ENCODE data around the gene STK39.

DNA sequence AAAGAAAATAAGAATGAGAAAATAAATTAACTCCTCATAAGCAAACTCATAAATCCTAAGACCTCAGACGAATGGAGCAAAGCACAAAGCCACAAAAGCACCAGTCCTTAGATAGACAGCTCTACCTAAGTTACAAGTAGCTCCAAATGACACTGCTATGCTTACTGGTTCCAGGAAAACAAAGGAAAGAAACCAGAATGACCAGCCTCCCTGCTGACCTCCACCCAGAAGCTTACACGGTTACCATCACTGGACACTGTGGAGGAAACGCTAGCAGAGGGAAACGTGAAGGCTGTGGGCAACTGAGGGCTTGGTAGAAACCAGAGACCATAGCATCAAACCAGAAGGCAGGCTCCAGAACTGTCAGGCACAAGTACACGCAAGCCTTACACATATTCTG lies 67.8 kb downstream of the STK39 start:
- TF ChIP-seq CTCF (optimal IDR thresholded peaks at IDR 0.05 in 1 of 3, IDR thresholded peaks at IDR 0.05 in 1 of 3, conservative IDR thresholded peaks at IDR 0.05 in 1 of 3; ENCODE audit: extremely low read depth in 1 of 3, insufficient read depth in 2 of 3, low read length in 3 of 3) (no peak), EZH2 (IDR thresholded peaks at IDR 0.05; ENCODE audit: low read length) (no peak)
